Fibroblast of skin of scalp (primary cell): ENCODE results near the gene SAP30L.
A peak's percentile ranks its signal among the peaks of the same experiment; 100 is the strongest.

Experiments used
- DNase-seq: peaks from one replicate; pipeline ENCODE4 v3.0.0-alpha.2; 2013

Gene SAP30L

GRCh38 chr5:154466147-154466546 is 20.4 kb downstream of the SAP30L start:
- DNase-seq: no peak

GRCh38 chr5:154466671-154467070 is 20.9 kb downstream of the SAP30L start:
- DNase-seq: no peak

- DNase-seq: peak; percentile 59
These were observed 22.0 kb downstream of the SAP30L start for GRCh38 chr5:154467655-154468354.

GRCh38 chr5:154470137-154470536 is 24.3 kb downstream of the SAP30L start:
- no peak for DNase-seq

- DNase-seq: no peak
These were observed 25.4 kb downstream of the SAP30L start for GRCh38 chr5:154470947-154471870.

- DNase-seq: peak; percentile 22
These were observed 27.2 kb downstream of the SAP30L start for GRCh38 chr5:154472871-154473580.

- DNase-seq: no peak
These were observed 27.9 kb downstream of the SAP30L start for GRCh38 chr5:154473581-154474283.

DNA sequence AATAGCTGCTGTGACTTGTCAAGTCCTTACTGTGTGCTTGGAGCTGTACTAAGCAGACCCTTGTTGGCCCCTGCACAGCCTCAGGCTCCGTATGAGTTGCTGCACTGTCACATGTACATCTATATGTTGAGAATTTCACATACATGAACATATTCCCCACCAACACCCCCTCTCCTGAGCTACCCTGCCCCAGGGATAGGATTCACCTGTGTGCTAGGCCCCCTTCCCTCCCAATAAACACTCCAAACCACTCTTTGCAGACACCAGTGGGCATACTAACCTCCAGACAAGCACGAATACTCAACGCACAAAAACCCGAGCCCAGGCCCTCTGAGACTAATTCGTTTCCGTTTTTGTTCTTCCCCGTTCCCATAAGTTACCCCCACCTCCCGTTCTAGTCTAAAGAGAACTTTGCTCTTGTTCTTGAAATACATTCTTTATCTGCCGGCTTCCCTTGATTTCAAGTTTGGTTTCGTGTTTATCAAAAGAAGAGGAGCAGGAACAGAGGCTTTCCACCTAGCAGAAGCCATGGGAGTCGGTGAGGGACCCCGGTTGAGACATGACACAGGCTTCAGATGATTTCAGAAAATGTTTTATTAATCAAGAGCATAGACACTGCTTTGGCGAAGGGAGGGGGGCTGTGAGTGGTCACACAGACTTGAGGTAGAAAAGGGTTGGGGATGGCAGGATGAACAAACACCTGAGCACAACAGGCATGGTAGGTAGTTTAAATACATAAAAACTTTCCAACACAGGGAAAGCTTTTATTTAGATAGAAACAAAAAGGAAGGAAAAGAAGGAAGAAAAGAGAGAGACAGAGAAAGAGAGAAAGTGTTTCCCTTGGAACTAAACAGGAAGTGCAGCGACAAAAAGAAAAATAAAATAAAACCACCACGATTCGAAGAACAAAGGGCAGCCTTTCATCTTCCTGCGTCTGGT is 28.9 kb downstream of the SAP30L start:
- DNase-seq: no peak

DNA sequence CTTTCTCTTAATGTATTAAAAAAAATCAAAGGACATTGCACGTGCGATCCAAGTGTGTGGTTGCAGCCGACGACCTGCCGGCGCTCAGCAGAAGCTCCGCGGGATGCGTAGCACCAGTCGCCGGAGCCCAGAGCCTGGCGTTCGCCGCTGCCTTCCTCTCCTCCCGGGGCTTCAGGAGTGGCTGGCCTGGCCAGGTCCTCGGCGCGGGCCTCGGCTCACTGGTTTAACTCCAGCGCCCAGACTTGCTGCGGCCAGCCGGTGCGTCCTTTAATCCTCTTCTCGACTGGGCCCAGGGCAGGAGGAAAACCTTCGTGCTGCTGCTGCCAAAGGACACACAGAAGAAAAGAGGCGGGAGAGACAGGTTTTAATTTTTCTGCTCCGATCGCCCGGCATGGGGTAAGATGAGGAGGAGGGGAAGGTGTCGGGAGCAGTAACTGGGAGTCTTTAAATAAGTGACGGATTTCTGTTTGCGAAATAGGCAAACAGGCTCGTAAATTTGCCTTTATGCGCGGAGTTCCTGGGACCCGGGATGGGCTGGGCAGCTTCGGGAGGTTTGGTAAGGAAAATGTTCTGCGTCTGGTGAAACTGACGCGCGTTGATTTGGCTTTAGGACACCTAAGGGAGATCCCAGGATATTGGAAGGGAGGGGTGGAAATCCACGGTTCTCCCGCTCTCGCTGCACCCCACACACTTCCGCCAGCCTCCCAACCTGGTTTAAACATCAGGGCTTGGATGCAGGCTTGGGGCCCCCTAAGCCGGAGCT is 30.0 kb downstream of the SAP30L start:
- DNase-seq: no peak

DNA sequence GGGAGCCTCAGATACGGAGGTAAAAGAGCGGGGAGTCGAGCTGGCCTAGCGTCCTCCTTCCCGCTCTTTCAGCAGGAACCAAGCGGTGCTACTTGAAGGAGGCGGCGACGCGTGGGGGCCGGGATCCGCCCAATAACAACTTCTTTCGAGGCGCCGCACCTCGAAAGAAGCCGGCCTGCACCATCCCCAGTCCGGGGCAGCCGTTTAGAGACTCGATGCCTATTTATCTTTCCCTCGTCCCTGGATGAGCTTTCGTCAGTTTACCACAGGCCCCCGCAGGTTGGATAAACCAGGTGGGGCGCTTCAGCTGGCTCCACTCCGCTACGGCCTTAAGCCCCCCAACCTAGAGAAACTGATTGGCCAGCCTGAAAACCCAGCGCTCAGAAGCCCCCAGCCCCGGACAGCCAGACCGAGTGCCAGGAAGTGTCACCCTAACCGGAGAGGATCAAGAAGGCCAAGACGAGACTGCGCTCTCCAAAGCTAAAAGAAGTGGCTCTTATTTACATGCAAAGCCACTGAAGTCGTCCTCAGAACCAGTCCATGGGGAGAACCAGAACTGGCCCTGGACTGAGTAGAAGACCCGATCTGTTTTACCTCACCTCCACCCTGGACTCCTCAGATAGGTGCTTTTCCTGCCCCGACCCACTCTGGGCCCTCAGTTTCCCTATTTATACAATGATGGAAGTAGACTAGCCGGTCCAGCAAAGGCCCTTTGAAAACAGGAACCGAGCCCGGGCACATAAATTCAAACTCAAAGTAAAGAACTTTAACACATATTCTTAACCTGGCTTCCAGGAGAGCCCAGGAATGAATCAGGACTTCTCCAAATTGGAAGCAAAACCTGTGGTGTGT is 30.8 kb downstream of the SAP30L start:
- no peak for DNase-seq

GRCh38 chr5:154477382-154478223 is 31.8 kb downstream of the SAP30L start:
- no peak for DNase-seq

- DNase-seq: peak; percentile 21
These were observed 32.4 kb downstream of the SAP30L start, which contains the start of gene HAND1 for GRCh38 chr5:154478224-154478565. Gene HAND1, minus strand, starts transcription at chr5:154478227. Its CDS starts 219 bp downstream, at chr5:154478008.

GRCh38 chr5:154478752-154479159 is 33.0 kb downstream of the SAP30L start:
- DNase-seq: no peak

DNA sequence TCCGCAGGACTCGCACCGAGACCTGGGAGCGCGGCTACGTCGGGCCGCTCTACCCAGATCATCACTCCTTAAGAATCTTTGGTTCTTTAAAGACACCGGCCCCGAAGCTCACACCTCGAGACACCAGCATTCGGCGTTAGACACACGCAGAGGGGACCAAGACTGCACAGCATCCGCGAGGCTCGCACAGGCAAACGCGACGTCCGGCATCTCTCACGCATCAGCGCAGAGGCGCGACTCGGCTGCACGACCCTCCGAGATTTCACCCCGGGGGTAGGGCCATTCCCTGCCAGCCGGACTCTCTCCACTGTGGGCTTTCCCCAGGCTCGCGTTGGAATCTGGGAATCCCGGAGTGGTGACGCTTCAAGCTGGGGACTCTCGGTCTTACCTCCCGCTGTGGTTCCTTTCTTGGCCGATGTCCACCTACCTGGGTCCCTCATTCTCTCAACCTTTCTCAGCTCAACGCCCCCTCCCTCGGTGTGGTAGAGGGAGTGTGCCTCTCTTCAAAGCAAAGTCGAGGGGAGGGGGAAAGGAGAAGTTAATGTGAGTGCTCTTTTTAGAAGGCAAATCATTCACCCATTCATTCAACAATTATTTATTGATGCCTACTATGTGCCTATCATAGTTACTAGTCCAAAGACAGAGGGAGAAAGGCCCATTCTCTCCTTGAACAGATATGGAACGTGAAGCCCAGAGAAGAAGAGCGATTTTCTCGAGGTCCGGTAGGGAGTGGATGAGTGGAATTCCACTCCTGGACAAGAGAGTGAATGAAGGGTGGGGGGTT is 33.6 kb downstream of the SAP30L start:
- no peak for DNase-seq

DNA sequence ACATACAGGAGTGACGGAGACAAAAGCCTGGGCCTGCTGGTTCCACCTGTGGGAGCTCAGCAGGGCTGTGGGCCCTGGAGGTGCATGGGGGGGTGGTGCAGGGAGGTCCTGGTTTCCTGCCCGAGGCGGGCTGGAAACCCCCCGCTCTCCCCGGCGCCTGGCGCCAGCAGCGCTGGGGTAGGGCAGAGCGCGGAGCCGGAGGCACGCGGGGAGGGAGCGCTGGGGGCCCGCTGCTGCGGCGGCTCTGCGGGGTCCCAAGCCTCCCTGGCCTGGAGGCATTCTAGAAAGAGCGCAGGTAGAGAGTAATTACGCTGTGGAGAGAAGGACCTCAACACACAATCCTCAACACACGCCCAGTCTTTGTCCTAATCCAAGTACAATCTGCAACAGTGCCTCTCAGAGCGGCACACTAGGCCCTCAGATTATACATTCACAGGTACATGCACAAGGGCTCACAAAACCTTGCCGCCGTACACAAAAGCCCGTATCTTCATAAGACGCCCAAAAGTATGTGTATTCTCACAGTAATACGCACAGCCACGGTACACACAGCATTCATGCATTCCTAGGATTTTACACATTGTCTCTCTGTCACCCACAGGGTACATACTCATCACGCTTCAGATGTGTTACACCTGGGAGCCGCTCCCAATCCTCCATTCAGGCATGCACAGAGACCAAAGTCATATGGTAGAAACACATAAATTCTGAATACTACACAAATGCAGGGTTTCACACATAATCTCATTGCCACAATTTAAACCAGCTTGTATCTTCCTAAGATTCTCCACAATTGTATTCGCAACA is 34.4 kb downstream of the SAP30L start:
- no peak for DNase-seq

- no peak for DNase-seq
These were observed 35.0 kb downstream of the SAP30L start for GRCh38 chr5:154480847-154481246.
